T-helper 1 cell treated with Interleukin-12 subunit alpha and Interleukin-12 subunit beta and Interleukin-4 antibody, amounts not matched to agents 30 μg/mL and 1 μg/mL, for 36 hours (primary cell): ENCODE results near the gene HMCN2.

Experiments used
- H3K27ac Mint-ChIP-seq: one replicate; pipeline ENCODE4 v1.8.0; 2021; ENCODE audit warnings: mild to moderate bottlenecking, mixed read lengths
- H3K27me3 Mint-ChIP-seq: one replicate; pipeline ENCODE4 v1.8.0; 2021; ENCODE audit warnings: low read depth, mixed read lengths
- H3K36me3 Mint-ChIP-seq: one replicate; pipeline ENCODE4 v1.8.0; 2021; ENCODE audit warnings: low read depth, mixed read lengths
- H3K4me1 Mint-ChIP-seq: one replicate; pipeline ENCODE4 v1.8.0; 2021; ENCODE audit warnings: low read depth, mixed read lengths
- H3K4me3 Mint-ChIP-seq: one replicate; pipeline ENCODE4 v1.8.0; 2021; ENCODE audit warnings: mild to moderate bottlenecking, moderate library complexity, mixed read lengths
- H3K9me3 Mint-ChIP-seq: one replicate; pipeline ENCODE4 v1.8.0; 2021; ENCODE audit warnings: mixed read lengths

HMCN2 gene

GRCh38 chr9:130265431-130266235 is at the start of gene HMCN2:
Gene HMCN2 (plus strand): TSS chr9:130265760. CDS start chr9:130265879, 119 bp downstream.
- Mint-ChIP-seq H3K27ac (no peak within 1 kb of the TSS), H3K9me3 (no peaks in the 10 kb centered on the region), H3K4me3 (no peak within 1 kb of the TSS), H3K27me3 (peaks cover 70% of the 10 kb centered on the region), H3K36me3 (no peaks in the 10 kb centered on the region), H3K4me1 (no peaks in the 10 kb centered on the region)

DNA sequence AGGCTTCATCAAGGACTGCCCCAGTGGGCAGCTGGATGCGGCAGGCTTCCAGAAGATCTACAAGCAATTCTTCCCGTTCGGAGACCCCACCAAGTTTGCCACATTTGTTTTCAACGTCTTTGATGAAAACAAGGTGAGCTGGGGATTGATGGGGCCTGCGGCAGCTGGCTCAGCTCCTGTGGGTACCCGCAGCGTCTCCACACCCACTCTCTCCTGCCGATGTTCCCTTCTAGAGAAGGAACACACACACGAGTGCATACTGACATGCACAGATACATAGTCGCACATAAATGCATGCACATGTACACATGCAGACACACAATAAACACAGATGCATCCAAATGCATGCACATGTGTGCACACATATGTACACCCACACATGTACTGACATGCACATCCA is 47.7 kb upstream of the HMCN2 start:
- H3K27ac Mint-ChIP-seq = no peak overlapping the region
- no peaks in the 10 kb centered on the region for H3K27me3 Mint-ChIP-seq
- no peaks in the 10 kb centered on the region for H3K36me3 Mint-ChIP-seq
- H3K9me3 Mint-ChIP-seq = no peaks in the 10 kb centered on the region
- no peak overlapping the region for H3K4me3 Mint-ChIP-seq
- H3K4me1 Mint-ChIP-seq = no peaks in the 10 kb centered on the region

DNA sequence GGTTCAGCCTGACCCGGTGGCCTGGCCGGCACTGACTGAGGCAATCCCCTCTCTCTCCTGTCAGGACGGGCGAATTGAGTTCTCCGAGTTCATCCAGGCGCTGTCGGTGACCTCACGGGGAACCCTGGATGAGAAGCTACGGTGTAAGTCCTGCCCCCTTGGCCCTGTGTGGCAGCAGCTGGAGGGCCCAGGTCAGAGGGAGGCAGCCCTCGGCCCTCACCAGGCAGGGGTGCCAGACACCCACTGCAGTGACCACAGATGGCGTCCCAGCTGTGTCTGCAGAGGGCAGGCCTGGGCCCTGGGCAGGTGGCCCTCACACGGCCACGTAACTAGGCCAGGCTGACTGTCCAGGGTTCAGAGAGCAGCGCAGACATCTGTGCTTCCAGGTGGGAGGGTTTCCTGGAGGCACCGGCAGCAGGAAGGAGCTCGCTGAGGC is 45.9 kb upstream of the HMCN2 start:
- Mint-ChIP-seq H3K27me3 (no peaks in the 10 kb centered on the region), H3K36me3 (no peaks in the 10 kb centered on the region), H3K9me3 (no peaks in the 10 kb centered on the region), H3K4me3 (no peak overlapping the region), H3K4me1 (no peaks in the 10 kb centered on the region), H3K27ac (no peak overlapping the region)

DNA sequence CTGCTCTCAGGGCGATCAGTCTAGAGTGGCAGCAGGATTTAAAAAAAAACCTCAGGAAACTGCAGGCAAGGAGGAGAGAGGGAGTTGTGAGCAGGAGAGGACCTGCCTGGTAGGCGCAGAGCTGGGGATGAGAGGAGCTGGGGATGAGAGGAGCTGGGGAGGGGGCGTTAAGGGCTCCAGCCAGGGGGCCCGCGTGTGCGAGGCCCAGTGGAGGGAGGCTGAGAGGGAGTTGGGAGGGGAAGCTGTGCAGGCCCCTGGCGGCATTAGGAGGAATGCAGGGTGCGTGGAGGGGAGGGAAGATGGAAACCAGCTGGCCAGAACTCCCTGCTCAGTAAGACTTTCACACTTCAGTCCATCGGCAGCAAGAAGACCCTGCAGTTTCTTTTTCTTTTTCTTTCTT is 45.2 kb upstream of the HMCN2 start:
- Mint-ChIP-seq H3K4me3 (no peak overlapping the region), H3K36me3 (no peaks in the 10 kb centered on the region), H3K9me3 (no peaks in the 10 kb centered on the region), H3K27ac (no peak overlapping the region), H3K4me1 (no peaks in the 10 kb centered on the region), H3K27me3 (no peaks in the 10 kb centered on the region)

GRCh38 chr9:130222833-130223232 is 42.7 kb upstream of the HMCN2 start:
- Mint-ChIP-seq H3K4me1 (no peaks in the 10 kb centered on the region), H3K4me3 (no peak overlapping the region), H3K27me3 (no peaks in the 10 kb centered on the region), H3K9me3 (peaks cover 6% of the 10 kb centered on the region), H3K27ac (no peak overlapping the region), H3K36me3 (no peaks in the 10 kb centered on the region)

DNA sequence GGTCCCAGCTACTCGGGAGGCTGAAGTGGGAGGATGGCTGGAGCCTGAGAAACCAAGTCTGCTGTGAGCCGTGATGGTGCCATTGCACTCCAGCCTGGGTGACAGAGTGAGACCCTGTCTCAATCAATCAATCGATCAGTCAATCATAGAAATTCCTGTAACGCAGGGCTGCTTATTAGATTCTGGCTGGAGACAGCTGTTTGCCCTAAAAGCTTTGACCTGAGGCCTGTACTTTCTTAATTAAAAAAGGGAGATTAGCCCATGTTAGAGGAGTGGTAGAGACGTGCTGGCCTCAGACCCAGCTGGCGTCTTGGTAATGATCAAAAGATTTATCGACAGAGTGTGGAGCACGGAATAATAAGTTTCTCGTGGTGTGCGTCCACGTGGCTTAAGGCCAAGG is 40.5 kb upstream of the HMCN2 start:
- Mint-ChIP-seq H3K36me3 (no peaks in the 10 kb centered on the region), H3K4me1 (no peaks in the 10 kb centered on the region), H3K27me3 (no peaks in the 10 kb centered on the region), H3K27ac (no peak overlapping the region), H3K4me3 (no peak overlapping the region), H3K9me3 (peaks cover 6% of the 10 kb centered on the region)

DNA sequence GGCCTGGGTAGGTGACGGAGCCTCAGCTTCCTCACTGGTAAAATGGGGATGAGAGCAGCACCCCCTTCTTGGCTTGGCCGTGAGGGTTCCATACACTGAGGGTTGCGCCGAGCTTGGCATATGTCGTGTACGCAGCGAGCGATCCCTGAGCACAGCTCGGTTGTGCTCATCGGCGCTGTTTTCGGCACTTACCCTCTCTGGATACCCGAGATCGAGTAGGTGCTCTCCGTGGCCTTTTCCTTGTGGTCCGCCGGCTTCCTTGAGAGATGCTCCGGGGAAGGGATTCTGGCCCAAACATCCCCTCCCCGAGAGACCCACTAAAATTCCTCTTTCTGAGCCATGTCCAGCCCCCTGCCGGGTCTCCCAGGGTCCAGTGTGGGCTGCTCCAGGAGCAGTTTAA is 40.0 kb upstream of the HMCN2 start:
- H3K27ac Mint-ChIP-seq = no peak overlapping the region
- no peaks in the 10 kb centered on the region for H3K4me1 Mint-ChIP-seq
- no peak overlapping the region for H3K4me3 Mint-ChIP-seq
- H3K9me3 Mint-ChIP-seq = peaks cover 6% of the 10 kb centered on the region
- H3K36me3 Mint-ChIP-seq = no peaks in the 10 kb centered on the region
- no peaks in the 10 kb centered on the region for H3K27me3 Mint-ChIP-seq

DNA sequence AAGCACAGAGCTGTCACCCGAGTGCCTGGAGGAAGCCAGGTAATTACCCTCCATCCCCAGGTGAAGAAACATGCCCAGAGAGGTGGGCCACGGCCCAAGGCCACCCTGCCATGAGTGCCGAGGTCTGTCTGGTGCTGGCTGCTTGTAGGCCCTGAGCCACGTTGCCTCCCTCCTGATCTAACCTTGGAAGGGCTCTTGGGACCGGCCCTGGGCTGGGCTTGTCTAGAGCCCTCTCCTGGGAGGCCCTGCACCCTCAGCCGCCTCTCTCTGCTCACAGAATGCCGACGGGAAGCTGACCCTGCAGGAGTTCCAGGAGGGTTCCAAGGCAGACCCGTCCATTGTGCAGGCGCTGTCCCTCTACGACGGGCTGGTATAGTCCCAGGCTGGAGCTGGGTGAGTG is 39.4 kb upstream of the HMCN2 start:
- Mint-ChIP-seq H3K27me3 (no peaks in the 10 kb centered on the region), H3K4me3 (no peak overlapping the region), H3K9me3 (peaks cover 6% of the 10 kb centered on the region), H3K36me3 (no peaks in the 10 kb centered on the region), H3K27ac (no peak overlapping the region), H3K4me1 (no peaks in the 10 kb centered on the region)

DNA sequence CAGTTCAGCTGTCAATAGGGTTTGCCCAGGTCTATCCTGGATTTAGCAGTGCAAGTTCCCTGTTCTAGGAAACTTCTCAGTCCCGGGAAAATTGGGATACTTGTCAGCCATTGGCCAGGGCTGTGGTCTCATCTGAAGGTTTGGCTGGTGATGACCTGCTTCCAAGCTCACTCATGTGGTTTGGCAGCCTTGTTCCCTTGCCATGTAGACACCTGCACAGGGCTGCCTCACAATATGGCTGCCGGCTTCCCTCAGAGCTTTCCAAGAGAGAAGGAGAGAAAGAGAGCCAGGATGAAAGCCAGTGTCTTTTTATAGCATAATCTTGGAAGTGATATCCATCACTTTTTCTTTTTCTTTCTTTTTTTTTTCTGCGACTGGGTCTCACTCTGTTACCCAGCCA is 37.7 kb upstream of the HMCN2 start:
- Mint-ChIP-seq H3K27me3 (no peaks in the 10 kb centered on the region), H3K36me3 (no peaks in the 10 kb centered on the region), H3K9me3 (peaks cover 6% of the 10 kb centered on the region), H3K4me1 (no peaks in the 10 kb centered on the region), H3K27ac (no peak overlapping the region), H3K4me3 (no peak overlapping the region)

DNA sequence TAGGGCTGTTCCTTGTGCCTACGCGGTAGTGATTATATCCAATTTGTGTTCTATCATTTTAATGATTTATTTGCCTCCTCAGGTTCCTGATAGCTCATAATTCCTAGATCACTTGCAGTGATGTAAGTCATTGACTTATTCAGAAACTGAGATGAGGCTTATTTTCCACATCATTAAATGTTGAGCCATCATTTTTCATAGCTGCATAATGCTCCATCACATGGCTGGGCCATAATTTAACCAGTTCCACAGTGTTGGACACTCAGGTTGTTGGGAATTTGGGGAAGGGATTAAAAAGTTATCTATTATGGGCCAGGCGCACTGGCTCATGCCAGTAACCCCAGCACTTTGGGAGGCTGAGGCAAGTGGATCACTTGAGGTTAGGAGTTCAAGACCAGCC is 35.8 kb upstream of the HMCN2 start:
- Mint-ChIP-seq H3K4me3 (no peak overlapping the region), H3K27me3 (no peaks in the 10 kb centered on the region), H3K9me3 (peaks cover 6% of the 10 kb centered on the region), H3K27ac (no peak overlapping the region), H3K4me1 (no peaks in the 10 kb centered on the region), H3K36me3 (no peaks in the 10 kb centered on the region)

- Mint-ChIP-seq H3K4me1 (no peaks in the 10 kb centered on the region), H3K36me3 (no peaks in the 10 kb centered on the region), H3K27ac (no peak overlapping the region), H3K27me3 (no peaks in the 10 kb centered on the region), H3K4me3 (no peak overlapping the region), H3K9me3 (peaks cover 6% of the 10 kb centered on the region)
Measured at GRCh38 chr9:130230631-130231030, 34.9 kb upstream of the HMCN2 start.

- no peak overlapping the region for H3K27ac Mint-ChIP-seq
- peaks cover 3% of the 10 kb centered on the region for H3K4me1 Mint-ChIP-seq
- no peaks in the 10 kb centered on the region for H3K36me3 Mint-ChIP-seq
- H3K4me3 Mint-ChIP-seq = no peak overlapping the region
- no peaks in the 10 kb centered on the region for H3K9me3 Mint-ChIP-seq
- no peaks in the 10 kb centered on the region for H3K27me3 Mint-ChIP-seq
Measured at GRCh38 chr9:130232899-130233586, 32.5 kb upstream of the HMCN2 start.

DNA sequence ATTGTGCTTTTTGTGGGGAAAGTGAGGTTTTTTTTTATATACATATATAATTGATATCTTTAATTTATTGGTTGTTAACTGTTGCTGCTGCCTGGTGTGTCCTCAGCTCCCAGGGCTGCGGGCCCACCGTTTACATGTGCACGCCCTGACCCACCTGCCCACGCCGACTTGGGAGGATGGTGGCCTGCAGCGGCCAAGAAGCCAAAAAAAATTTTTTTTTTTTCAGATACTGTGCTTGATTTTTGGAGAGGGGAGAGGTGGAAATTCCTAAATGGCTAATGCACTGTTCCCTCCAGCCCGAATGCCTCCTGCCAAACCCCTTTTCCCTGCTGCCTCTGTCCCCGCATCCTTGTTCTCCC is 32.0 kb upstream of the HMCN2 start:
- H3K4me1 Mint-ChIP-seq = peaks cover 3% of the 10 kb centered on the region
- H3K27ac Mint-ChIP-seq = no peak overlapping the region
- no peaks in the 10 kb centered on the region for H3K27me3 Mint-ChIP-seq
- no peak overlapping the region for H3K4me3 Mint-ChIP-seq
- no peaks in the 10 kb centered on the region for H3K36me3 Mint-ChIP-seq
- no peaks in the 10 kb centered on the region for H3K9me3 Mint-ChIP-seq

DNA sequence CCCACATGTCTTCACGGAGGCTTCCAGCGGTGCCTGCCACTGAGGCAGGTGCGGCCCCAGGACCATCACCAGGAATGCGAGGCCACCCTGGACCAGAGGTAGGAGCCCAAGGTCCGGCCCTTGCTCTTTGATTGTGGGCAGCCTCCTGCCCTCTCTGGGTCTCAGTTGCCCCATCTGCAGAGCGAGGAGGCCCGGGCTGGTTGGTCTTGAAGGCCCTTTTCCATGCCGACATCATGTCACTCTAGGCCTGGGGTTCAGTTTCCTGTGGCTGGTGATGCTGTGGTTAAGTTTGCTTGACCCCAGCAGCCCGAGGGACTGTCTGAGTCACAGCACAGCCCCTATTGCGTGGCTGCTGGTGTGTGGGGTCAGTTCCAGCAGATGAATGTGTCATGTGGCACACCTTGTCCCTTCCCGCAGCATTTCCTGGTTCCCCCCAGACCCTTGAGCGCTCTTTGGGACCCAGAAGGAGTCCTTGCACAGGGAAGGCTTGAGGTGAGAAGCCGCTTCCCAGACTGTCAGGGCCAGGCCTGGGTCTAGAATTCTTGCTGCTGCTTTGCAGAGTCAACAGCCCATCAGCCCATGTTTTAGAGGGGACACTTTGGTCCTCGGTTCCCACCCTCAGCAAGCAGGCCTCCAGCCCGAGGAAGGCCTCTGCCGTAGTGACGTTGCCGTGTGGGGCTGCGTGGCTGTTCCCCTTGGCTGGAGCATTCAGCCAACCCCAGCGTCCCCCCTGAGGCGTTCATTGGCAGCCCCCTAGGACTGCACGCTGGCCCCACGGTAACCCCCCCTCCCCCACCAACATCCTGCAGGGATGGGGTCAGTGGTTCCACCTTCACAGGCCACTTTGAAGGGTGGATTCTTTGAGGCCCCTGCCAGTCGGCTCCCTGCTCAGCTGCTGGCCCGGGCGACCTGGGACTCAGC is 31.0 kb upstream of the HMCN2 start:
- H3K36me3 Mint-ChIP-seq = no peaks in the 10 kb centered on the region
- no peaks in the 10 kb centered on the region for H3K27me3 Mint-ChIP-seq
- H3K9me3 Mint-ChIP-seq = no peaks in the 10 kb centered on the region
- no peak overlapping the region for H3K4me3 Mint-ChIP-seq
- H3K4me1 Mint-ChIP-seq = peaks cover 5% of the 10 kb centered on the region
- H3K27ac Mint-ChIP-seq = no peak overlapping the region
